Gastroesophageal sphincter (tissue), 4 donors: Measurements from ENCODE around the gene SGTA. TPM values are rescaled to one million over a fixed set of nuclear protein-coding genes. Genes with fewer than 3 reads are reported as not detected.

Experiments used
- ATAC-seq: fragments of 150-250 bp; one replicate; pipeline ENCODE4 v1.9.1; 2016; ENCODE audit warnings: mild to moderate bottlenecking, moderate library complexity
- H3K27ac ChIP-seq, 4 donors: fragments of 200-600 bp; sonication (generic) in 3 of 4; 1 replicate in 3 of 4; 2 replicates in 1 of 4; pipeline ENCODE4 v1.5.1; 2016 to 2019
- H3K27me3 ChIP-seq: fragments of 200-600 bp; sonication (generic); one replicate; pipeline ENCODE4 v1.5.1; 2019
- H3K36me3 ChIP-seq, 2 donors: fragments of 200-600 bp; sonication (generic); one replicate each; pipeline ENCODE4 v1.5.1; 2019; ENCODE audit warnings: control low read depth in 1 of 2
- H3K4me1 ChIP-seq, 3 donors: fragments of 200-600 bp; sonication (generic); 1 replicate in 2 of 3; 2 replicates in 1 of 3; pipeline ENCODE4 v1.5.1; 2016 to 2019; ENCODE audit warnings: control low read depth in 2 of 3
- H3K4me3 ChIP-seq, 2 donors: fragments of 200-600 bp; sonication (generic); one replicate each; pipeline ENCODE4 v1.5.1; 2019; ENCODE audit warnings: mild to moderate bottlenecking in 1 of 2, moderate library complexity in 1 of 2
- H3K9me3 ChIP-seq, 3 donors: fragments of 200-600 bp; sonication (generic); one replicate each; pipeline ENCODE4 v1.5.1; 2017 to 2019; ENCODE audit warnings: control low read depth in 2 of 3
- CTCF ChIP-seq, 4 experiments: fragments of 200-600 bp in 2 of 4; fragments of 450-650 bp in 2 of 4; sonication (generic) in 1 of 4; IDR thresholded peaks; one replicate each; pipeline ENCODE4 v1.5.1; 2017 to 2019; ENCODE audit warnings: antibody characterized with exemption in 4 of 4, mild to moderate bottlenecking in 2 of 4, moderate library complexity in 2 of 4
- EP300 ChIP-seq: sonication (generic); formaldehyde crosslinking; IDR thresholded peaks from one replicate; pipeline ENCODE4 v1.6.1; 2017; ENCODE audit warnings: antibody characterized with exemption, mild to moderate bottlenecking
- POLR2A ChIP-seq, 2 donors: fragments of 450-650 bp; IDR thresholded peaks; one replicate each; pipeline ENCODE4 v1.6.1; 2017; ENCODE audit warnings: antibody characterized with exemption in 2 of 2, mild to moderate bottlenecking in 2 of 2, moderate library complexity in 1 of 2
- POLR2AphosphoS5 ChIP-seq: sonication (generic); formaldehyde crosslinking; IDR thresholded peaks from one replicate; pipeline ENCODE4 v1.6.1; 2017; ENCODE audit warnings: antibody characterized with exemption
- WGBS, 2 donors: methylation state at CpG; one replicate each; pipeline ENCODE4 v1.1.5; 2018; ENCODE audit warnings: low coverage in 1 of 2; 5-methylcytosine and 5-hydroxymethylcytosine counted together
- total RNA-seq, 4 donors: library from RNA; depleted of rRNA; stranded (reverse); fragments of >200 nt; gene quantifications; one replicate each; pipeline ENCODE4 v1.1.0, GENCODE V29; 2016

The SGTA gene
- total RNA-seq, 4 donors from 2014 or later: 45.3 to 65.5 (median 47.2) TPM

DNA sequence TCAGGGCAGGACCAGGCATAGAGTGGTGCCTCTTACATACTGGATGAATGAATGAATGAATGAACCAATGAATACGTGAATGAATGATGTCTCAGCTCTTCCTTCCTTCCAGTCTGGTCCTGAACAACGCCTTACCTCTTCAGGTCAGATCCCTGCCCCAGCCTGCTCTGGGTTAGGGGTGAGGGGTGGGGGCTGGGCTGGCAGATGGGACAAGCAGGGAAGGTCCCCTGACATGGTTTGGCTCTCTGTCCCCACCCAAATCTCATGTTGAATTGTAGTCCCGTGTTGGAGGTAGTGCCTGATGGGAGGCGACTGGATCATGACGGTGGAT lies 71.2 kb downstream of the SGTA start:
- ATAC-seq: no peak
- Histone ChIP-seq H3K4me3 (no peak overlapping the region), H3K36me3 (peaks cover 0 to 8% of the 10 kb centered on the region in 2 donors), H3K4me1 (no peaks in the 10 kb centered on the region), H3K9me3 (peaks cover 0 to 7% (median 0%) of the 10 kb centered on the region in 3 donors), H3K27me3 (no peaks in the 10 kb centered on the region), H3K27ac (no peak overlapping the region)
- WGBS, 2 donors: 66 to 86% methylated on average over 2 to 5 of the region's 5 CpGs
- TF ChIP-seq POLR2A (IDR thresholded peaks at IDR 0.05) (no peak), CTCF (IDR thresholded peaks at IDR 0.05) (no peak), POLR2AphosphoS5 (no peak), EP300 (no peak)

- Histone ChIP-seq H3K27ac (no peak overlapping the region), H3K36me3 (peaks cover 0 to 4% of the 10 kb centered on the region in 2 donors), H3K27me3 (no peaks in the 10 kb centered on the region), H3K9me3 (peaks cover 0 to 7% (median 0%) of the 10 kb centered on the region in 3 donors), H3K4me3 (no peak overlapping the region), H3K4me1 (no peaks in the 10 kb centered on the region)
- 54 to 60% methylated on average over 11 to 12 of the region's 17 CpGs for WGBS, 2 donors
- TF ChIP-seq CTCF (IDR thresholded peaks at IDR 0.05): no peak
- no peak for TF ChIP-seq EP300
- TF ChIP-seq POLR2A (IDR thresholded peaks at IDR 0.05): no peak
- TF ChIP-seq POLR2AphosphoS5: no peak
- no peak for ATAC-seq
Observed at GRCh38 chr19:2711172-2711874, 71.8 kb downstream of the SGTA start.

- H3K36me3 ChIP-seq: no peaks in the 10 kb centered on the region
- H3K27ac ChIP-seq: no peak overlapping the region
- WGBS, 2 donors: 94 to 96% methylated on average over 2 to 5 of the region's 5 CpGs
- ATAC-seq: no peak
- H3K4me3 ChIP-seq: no peak overlapping the region
- H3K27me3 ChIP-seq: no peaks in the 10 kb centered on the region
- TF ChIP-seq CTCF (IDR thresholded peaks at IDR 0.05) (no peak), EP300 (no peak), POLR2AphosphoS5 (no peak), POLR2A (IDR thresholded peaks at IDR 0.05) (no peak)
- H3K9me3 ChIP-seq: no peaks in the 10 kb centered on the region
- H3K4me1 ChIP-seq: peaks cover 0 to 17% (median 7%) of the 10 kb centered on the region in 3 donors
Observed at GRCh38 chr19:2706251-2706650, 76.8 kb downstream of the SGTA start.

Other genes starting within 250 kb of the SGTA start
- gene GNG7, start 80.6 kb downstream of the SGTA start, total RNA-seq: 10 to 100 TPM in 2 of 4 donors, 1 to 10 TPM in 2; 4.7 to 15.6 (median 9.2) TPM
- 10 to 100 TPM in 3 of 4 donors, 1 to 10 TPM in 1; 4.7 to 25.8 (median 11.7) TPM for gene DIRAS1, start 61.9 kb downstream of the SGTA start, total RNA-seq
- 10 to 100 TPM; 26.3 to 42.7 (median 30.7) TPM for gene SLC39A3, start 43.3 kb downstream of the SGTA start, total RNA-seq
- 10 to 100 TPM; 26.9 to 58.4 (median 38.7) TPM for gene THOP1, start 2.2 kb upstream of the SGTA start, total RNA-seq
- 1 to 10 TPM; 3.5 to 7.8 (median 5.5) TPM for gene ZNF554, start 36.6 kb upstream of the SGTA start, total RNA-seq
- gene ZNF555, start 58.2 kb upstream of the SGTA start, total RNA-seq: 10 to 100 TPM in 1 of 4 donors, 1 to 10 TPM in 3; 4.2 to 10.9 (median 7.6) TPM
- under 1 TPM in 3 of 4 donors, not detected in 1; 0.27 to 0.47 (median 0.27) TPM for gene ZNF556, start 84.1 kb upstream of the SGTA start, total RNA-seq
- 1 to 10 TPM; 1.3 to 3.8 (median 2.8) TPM for gene ZNF57, start 117.7 kb upstream of the SGTA start, total RNA-seq
- gene ZNF77, start 161.7 kb upstream of the SGTA start, total RNA-seq: 1 to 10 TPM; 2.2 to 6.8 (median 3.4) TPM
- gene TLE6, start 194.3 kb upstream of the SGTA start, total RNA-seq: under 1 TPM in 3 of 4 donors, not detected in 1; 0.19 to 0.64 (median 0.40) TPM
- gene TLE2, start 246.0 kb upstream of the SGTA start, total RNA-seq: 10 to 100 TPM; 27.1 to 46.1 (median 34.4) TPM